Subcutaneous adipose tissue (tissue), 4 donors: ENCODE data around the gene CFL2. TPM values are rescaled to one million over a fixed set of nuclear protein-coding genes. Genes with fewer than 3 reads are reported as not detected.

Source experiments
- total RNA-seq, 4 donors: library from RNA; depleted of rRNA; stranded (reverse); fragments of >200 nt; gene quantifications; one replicate each; pipeline ENCODE4 v1.1.0, GENCODE V29; 2016
- TF ChIP-seq, protein P1 (sequence below): fragments of 450-650 bp; IDR thresholded peaks from one replicate; pipeline ENCODE4 v1.5.1; 2016; ENCODE audit warnings: low read depth, mild to moderate bottlenecking, control low read depth, antibody characterized with exemption, moderate library complexity

Gene CFL2
- total RNA-seq, 4 donors from 2014 or later, result 42.3 to 116 (median 75.1) TPM

GRCh38 chr14:34741840-34742239, 27.4 kb upstream of the CFL2 start:
- TF ChIP-seq, protein P1, sequence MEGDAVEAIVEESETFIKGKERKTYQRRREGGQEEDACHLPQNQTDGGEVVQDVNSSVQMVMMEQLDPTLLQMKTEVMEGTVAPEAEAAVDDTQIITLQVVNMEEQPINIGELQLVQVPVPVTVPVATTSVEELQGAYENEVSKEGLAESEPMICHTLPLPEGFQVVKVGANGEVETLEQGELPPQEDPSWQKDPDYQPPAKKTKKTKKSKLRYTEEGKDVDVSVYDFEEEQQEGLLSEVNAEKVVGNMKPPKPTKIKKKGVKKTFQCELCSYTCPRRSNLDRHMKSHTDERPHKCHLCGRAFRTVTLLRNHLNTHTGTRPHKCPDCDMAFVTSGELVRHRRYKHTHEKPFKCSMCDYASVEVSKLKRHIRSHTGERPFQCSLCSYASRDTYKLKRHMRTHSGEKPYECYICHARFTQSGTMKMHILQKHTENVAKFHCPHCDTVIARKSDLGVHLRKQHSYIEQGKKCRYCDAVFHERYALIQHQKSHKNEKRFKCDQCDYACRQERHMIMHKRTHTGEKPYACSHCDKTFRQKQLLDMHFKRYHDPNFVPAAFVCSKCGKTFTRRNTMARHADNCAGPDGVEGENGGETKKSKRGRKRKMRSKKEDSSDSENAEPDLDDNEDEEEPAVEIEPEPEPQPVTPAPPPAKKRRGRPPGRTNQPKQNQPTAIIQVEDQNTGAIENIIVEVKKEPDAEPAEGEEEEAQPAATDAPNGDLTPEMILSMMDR, result no peak

- TF ChIP-seq, protein P1, result no peak
Measured at GRCh38 chr14:34733245-34733644, 18.9 kb upstream of the CFL2 start.

GRCh38 chr14:34732802-34733201, 18.4 kb upstream of the CFL2 start:
- TF ChIP-seq, protein P1, result no peak

DNA sequence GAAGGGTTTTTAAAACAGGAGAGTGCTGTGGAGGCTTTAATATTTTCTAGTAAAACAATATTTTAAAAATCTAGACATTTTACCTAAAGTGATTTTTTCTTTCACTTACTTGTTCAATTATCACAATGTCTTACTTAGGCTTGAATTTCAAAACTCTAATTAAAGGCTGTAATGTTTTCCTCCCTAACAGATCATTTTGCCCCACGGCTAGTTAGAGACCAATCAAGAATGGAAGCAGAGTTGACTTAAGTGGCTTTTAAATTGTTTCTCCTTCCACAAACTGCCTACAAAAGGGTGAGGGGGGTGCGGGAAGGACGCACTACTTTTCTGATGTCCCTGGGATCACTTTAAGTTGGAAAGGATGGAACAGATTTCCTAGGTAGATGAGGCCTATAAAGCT, 9.5 kb upstream of the CFL2 start:
- TF ChIP-seq, protein P1, result no peak

DNA sequence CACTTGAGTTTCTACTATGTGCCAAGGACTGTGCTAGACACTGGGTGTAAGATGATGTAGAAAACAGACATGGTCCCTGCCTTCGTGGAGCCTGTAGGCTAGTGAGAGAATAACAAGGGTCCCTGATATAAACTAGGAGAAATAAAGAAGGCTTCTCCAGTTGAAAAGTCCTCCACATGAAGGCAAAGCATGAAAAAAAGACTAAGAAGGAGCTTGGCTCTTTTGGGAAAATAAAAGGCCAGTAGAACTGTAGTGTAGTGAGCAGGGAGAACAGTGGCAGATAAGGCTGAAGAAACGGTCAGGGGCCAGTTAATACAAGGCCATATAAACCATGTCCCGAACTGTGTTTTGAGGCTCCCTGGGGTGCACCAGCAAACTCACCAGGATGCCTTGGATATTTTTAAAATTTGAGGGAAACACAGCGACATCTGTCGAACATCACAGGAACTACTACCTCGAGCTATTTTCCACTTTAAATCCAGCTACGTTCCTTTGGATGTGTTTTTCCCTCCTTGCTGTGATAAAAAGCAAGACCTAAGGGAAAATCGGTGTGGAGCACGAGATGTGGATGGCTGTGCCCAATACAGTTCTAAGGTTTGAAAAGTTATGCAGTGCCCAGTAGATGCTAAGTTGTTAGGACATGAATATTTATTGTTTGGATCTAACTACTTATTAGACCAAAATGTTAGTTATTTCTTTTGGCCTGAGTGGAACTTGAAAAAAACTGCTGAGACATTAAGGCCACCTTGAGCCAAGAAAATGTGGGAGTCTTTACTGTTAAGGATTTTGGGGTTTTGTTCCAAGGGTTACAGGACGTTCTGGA, 8.5 kb upstream of the CFL2 start:
- TF ChIP-seq, protein P1, result no peak

DNA sequence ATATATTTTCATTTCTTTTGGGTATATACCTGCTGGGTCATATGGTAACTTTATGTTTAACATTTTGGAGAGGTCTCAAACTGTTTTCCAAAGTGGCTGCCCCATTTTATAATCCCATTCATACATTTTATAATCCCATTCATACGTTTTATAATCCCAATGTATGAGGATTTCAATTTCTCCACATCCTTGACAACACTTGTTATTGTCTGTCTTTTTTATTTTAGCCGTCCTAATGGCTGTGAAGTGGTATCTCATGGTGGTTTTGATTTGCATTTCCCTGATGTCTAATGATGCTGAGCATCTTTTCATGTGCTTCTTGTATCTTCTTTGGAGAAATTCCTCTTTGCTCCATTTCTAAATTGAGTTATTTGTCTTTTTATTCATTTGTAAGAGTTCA, 6.7 kb upstream of the CFL2 start:
- TF ChIP-seq, protein P1, result no peak

- TF ChIP-seq, protein P1, result no peak
Measured at GRCh38 chr14:34718750-34719304, 4.4 kb upstream of the CFL2 start.
